ENCODE measurements around the gene NEURL3.

Gene NEURL3

DNA sequence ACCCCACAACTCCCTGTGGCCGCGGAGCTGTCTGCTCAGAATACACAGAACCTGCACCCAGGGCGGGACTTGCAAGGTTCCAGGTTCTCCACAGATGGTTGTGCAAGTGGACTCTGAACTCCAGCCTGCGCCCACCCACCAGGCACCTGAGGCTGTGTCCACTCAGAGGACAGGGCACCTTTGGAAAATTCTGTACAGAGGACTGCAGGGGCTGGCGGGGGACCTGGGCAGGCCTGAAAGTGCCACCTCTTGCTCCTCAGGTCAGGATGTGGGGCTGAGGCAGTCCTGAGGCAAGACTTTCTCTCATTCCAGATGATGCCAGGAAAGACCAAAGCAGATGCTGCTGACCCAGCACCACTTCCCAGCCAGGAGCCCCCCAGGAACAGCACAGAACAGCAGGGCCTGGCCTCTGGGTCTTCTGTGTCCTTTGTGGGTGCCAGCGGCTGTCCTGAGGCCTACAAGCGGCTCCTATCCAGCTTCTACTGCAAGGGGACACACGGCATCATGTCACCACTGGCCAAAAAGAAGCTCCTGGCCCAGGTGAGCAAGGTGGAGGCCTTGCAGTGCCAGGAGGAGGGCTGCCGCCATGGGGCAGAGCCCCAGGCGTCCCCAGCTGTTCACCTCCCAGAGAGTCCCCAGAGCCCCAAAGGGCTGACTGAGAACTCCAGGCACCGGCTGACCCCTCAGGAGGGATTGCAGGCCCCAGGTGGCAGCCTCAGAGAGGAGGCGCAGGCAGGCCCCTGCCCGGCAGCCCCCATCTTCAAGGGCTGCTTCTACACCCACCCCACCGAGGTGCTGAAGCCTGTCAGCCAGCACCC lies 45.8 kb upstream of the NEURL3 start:
- Histone ChIP-seq H3K4me3 (ENCODE audit: insufficient read depth, low read length, poor library complexity, severe bottlenecking) (no peak overlapping the region), H3K9me3 (ENCODE audit: insufficient read depth, low read length) (no peaks in the 10 kb centered on the region), H3F3A (ENCODE audit: insufficient read depth) (no peaks in the 10 kb centered on the region), H3K4me2 (ENCODE audit: low read depth, low read length, poor library complexity, severe bottlenecking) (no peak overlapping the region), H3K27ac (ENCODE audit: low read depth, low read length) (no peak overlapping the region), H4K20me1 (ENCODE audit: low read depth, low read length) (no peaks in the 10 kb centered on the region), H3K9me2 (replicated peaks; ENCODE audit: insufficient read depth, low read length) (no peaks in the 10 kb centered on the region), H2AFZ (ENCODE audit: low read depth, low read length, severe bottlenecking) (no peak overlapping the region), H3K27me3 (ENCODE audit: low read length) (no peaks in the 10 kb centered on the region), H3K79me2 (ENCODE audit: insufficient read depth, low read length) (no peaks in the 10 kb centered on the region), H3K9ac (ENCODE audit: low read length) (no peak overlapping the region), H3K36me3 (ENCODE audit: low read length) (no peaks in the 10 kb centered on the region)
- TF ChIP-seq EZH2phosphoT487 (conservative IDR thresholded peaks at IDR 0.05; ENCODE audit: low read length): no peak
- TF ChIP-seq, protein P1, sequence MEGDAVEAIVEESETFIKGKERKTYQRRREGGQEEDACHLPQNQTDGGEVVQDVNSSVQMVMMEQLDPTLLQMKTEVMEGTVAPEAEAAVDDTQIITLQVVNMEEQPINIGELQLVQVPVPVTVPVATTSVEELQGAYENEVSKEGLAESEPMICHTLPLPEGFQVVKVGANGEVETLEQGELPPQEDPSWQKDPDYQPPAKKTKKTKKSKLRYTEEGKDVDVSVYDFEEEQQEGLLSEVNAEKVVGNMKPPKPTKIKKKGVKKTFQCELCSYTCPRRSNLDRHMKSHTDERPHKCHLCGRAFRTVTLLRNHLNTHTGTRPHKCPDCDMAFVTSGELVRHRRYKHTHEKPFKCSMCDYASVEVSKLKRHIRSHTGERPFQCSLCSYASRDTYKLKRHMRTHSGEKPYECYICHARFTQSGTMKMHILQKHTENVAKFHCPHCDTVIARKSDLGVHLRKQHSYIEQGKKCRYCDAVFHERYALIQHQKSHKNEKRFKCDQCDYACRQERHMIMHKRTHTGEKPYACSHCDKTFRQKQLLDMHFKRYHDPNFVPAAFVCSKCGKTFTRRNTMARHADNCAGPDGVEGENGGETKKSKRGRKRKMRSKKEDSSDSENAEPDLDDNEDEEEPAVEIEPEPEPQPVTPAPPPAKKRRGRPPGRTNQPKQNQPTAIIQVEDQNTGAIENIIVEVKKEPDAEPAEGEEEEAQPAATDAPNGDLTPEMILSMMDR (IDR thresholded peaks at IDR 0.05; ENCODE audit: insufficient read depth, low read length, poor library complexity, severe bottlenecking): no peak

DNA sequence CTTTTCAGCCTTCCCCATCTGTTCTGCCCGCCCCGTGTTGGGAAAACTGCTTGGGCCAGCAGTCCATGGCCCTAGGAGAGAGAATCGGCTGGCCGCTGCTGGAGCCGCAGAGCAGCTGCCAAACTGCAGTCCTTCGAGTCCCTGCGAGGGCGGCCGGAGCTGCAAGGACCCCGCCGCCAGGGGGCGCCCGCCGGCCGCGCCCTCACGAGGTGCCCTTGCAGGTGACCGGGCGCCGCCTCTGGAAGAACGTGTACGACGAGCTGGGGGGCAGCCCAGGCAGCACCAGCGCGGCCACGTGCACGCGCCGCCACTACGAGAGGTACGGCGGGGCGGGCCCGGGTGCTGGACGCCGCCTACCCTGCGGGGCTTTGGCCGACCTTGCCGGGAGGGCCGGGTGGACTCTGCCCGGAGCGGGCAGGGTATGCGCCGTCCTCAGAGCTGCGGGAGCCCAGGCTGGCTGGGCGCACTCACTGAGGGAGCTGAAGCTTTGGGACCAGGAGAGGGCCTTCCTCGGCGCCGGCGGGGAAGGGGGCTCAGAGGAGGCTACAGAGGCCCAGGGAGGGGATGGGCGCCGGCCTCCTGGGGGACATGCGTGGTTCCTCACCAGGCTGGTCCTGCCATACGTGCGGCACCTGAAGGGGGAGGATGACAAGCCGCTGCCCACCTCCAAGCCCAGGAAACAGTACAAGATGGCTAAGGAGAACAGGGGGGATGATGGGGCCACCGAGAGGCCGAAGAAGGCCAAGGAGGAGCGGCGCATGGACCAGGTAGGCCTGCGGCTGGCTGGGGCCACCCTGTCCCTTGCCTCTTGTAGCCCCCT lies 45.0 kb upstream of the NEURL3 start:
- H2AFZ ChIP-seq (ENCODE audit: low read depth, low read length, severe bottlenecking): no peak overlapping the region
- no peak for TF ChIP-seq EZH2phosphoT487 (conservative IDR thresholded peaks at IDR 0.05; ENCODE audit: low read length)
- TF ChIP-seq, protein P1 (IDR thresholded peaks at IDR 0.05; ENCODE audit: insufficient read depth, low read length, poor library complexity, severe bottlenecking): peak; percentile 50
- H3K27me3 ChIP-seq (ENCODE audit: low read length): no peaks in the 10 kb centered on the region
- no peak overlapping the region for H3K27ac ChIP-seq (ENCODE audit: low read depth, low read length)
- H3K79me2 ChIP-seq (ENCODE audit: insufficient read depth, low read length): no peaks in the 10 kb centered on the region
- no peaks in the 10 kb centered on the region for H3K9me2 ChIP-seq (replicated peaks; ENCODE audit: insufficient read depth, low read length)
- no peaks in the 10 kb centered on the region for H4K20me1 ChIP-seq (ENCODE audit: low read depth, low read length)
- no peaks in the 10 kb centered on the region for H3K36me3 ChIP-seq (ENCODE audit: low read length)
- H3F3A ChIP-seq (ENCODE audit: insufficient read depth): no peaks in the 10 kb centered on the region
- H3K4me3 ChIP-seq (ENCODE audit: insufficient read depth, low read length, poor library complexity, severe bottlenecking): no peak overlapping the region
- no peak overlapping the region for H3K4me2 ChIP-seq (ENCODE audit: low read depth, low read length, poor library complexity, severe bottlenecking)
- H3K9ac ChIP-seq (ENCODE audit: low read length): no peak overlapping the region
- H3K9me3 ChIP-seq (ENCODE audit: insufficient read depth, low read length): no peaks in the 10 kb centered on the region

DNA sequence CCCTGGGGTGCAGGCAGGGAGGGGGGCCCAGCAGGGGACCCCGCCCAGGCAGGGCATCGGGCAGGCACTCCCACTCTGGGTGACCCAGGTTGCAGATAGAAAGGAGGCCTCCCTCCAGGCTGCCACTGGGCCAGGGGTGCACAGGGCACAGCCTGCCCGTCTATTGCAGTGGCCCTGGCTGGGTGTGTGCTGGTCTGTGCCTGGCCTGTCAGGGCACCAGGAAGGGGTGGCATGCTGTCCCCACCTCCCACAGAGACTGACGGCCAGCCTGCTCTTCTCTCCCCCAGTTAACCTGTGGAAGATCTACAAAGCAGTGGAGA lies 44.3 kb upstream of the NEURL3 start:
- Histone ChIP-seq H4K20me1 (ENCODE audit: low read depth, low read length) (no peaks in the 10 kb centered on the region), H3K27me3 (ENCODE audit: low read length) (no peaks in the 10 kb centered on the region), H3K9me2 (replicated peaks; ENCODE audit: insufficient read depth, low read length) (no peaks in the 10 kb centered on the region), H3K79me2 (ENCODE audit: insufficient read depth, low read length) (no peaks in the 10 kb centered on the region), H3K4me3 (ENCODE audit: insufficient read depth, low read length, poor library complexity, severe bottlenecking) (no peak overlapping the region), H3K9me3 (ENCODE audit: insufficient read depth, low read length) (no peaks in the 10 kb centered on the region), H3F3A (ENCODE audit: insufficient read depth) (no peaks in the 10 kb centered on the region), H3K36me3 (ENCODE audit: low read length) (no peaks in the 10 kb centered on the region; the same call in 1 of the 2 replicates), H3K4me2 (ENCODE audit: low read depth, low read length, poor library complexity, severe bottlenecking) (no peak overlapping the region), H2AFZ (ENCODE audit: low read depth, low read length, severe bottlenecking) (no peak overlapping the region), H3K9ac (ENCODE audit: low read length) (no peak overlapping the region), H3K27ac (ENCODE audit: low read depth, low read length) (no peak overlapping the region)
- TF ChIP-seq, protein P1 (IDR thresholded peaks at IDR 0.05; ENCODE audit: insufficient read depth, low read length, poor library complexity, severe bottlenecking): no peak
- TF ChIP-seq EZH2phosphoT487 (conservative IDR thresholded peaks at IDR 0.05; ENCODE audit: low read length): no peak

All from SU-DHL-6 (cell line).